A549 (cell line): ENCODE measurements around the gene CAV2.

ENCODE experiments used
- CEBPB ChIP-seq, 2 experiments: fragments of >200 bp in 1 of 2; sonication (Bioruptor Twin) in 1 of 2; formaldehyde crosslinking in 1 of 2; IDR thresholded peaks; 2 replicates each; pipeline ENCODE4 v1.6.1; 2012 to 2016
- ESRRA ChIP-seq: fragments of 150-350 bp; IDR thresholded peaks from 2 replicates; pipeline ENCODE4 v1.6.1; 2014; ENCODE audit warnings: mild to moderate bottlenecking, low read length, borderline replicate concordance
- FOSL2 ChIP-seq, 2 experiments: fragments of 450-650 bp in 1 of 2; fragments of >200 bp in 1 of 2; sonication (Bioruptor Twin) in 1 of 2; formaldehyde crosslinking; IDR thresholded peaks; 2 replicates each; pipeline versions ENCODE4 v1.5.0 to v1.6.1; 2016 to 2020; ENCODE audit warnings: mild to moderate bottlenecking in 1 of 2, moderate library complexity in 1 of 2
- POLR2A ChIP-seq: IDR thresholded peaks from 2 replicates; pipeline ENCODE4 v1.6.1; 2012; ENCODE audit warnings: mild to moderate bottlenecking, low read length
- POLR2AphosphoS2 ChIP-seq: conservative IDR thresholded peaks from 2 replicates; pipeline ENCODE4 v1.6.1; 2012; ENCODE audit warnings: low read length, improper control_type of control experiment, inconsistent platforms
- TP53 ChIP-seq: fragments of 250-450 bp; sonication (Bioruptor Pico); IDR thresholded peaks from 2 replicates; pipeline ENCODE4 v1.5.0; 2021; ENCODE audit warnings: mild to moderate bottlenecking, moderate library complexity
- TF ChIP-seq, protein P1 (sequence below): fragments of >200 bp; sonication (Bioruptor Twin); formaldehyde crosslinking; IDR thresholded peaks from 3 replicates; pipeline ENCODE4 v1.5.1; 2016
- TF ChIP-seq, protein P2 (sequence below): IDR thresholded peaks from 2 replicates; pipeline ENCODE4 v1.6.1; 2012
- TF ChIP-seq, protein P3 (sequence below): fragments of 200-600 bp; sonication (generic); IDR thresholded peaks from 2 replicates; pipeline ENCODE4 v1.6.1; 2016; ENCODE audit warnings: antibody characterized with exemption, mild to moderate bottlenecking, moderate library complexity

DNA sequence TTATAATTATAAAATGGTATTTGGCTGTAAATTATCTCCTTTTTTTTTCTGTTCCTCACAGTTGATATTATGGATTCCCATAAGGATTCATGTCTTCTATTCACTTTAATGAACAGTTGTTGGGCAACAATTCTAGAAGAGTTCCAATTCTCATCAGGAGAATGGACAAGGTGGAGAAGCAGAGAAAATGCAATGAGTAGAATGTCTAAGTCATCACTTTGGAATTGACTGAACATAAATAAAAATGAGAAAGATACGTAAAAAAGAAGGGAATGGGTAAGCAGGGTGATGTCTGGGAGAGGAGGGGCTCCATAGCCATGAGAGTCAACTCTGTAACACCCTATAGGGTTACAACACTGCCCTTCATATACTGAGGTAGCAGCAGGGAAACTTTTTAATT is 1.8 kb upstream of the CAV2 start:
- TF ChIP-seq TP53 (CRISPR knock-in tag) (no peak), FOSL2 (IDR thresholded peaks at IDR 0.05) (no peak), FOSL2 (CRISPR knock-in tag; IDR thresholded peaks at IDR 0.05) (no peak), POLR2AphosphoS2 (no peak), POLR2A (no peak), CEBPB (IDR thresholded peaks at IDR 0.05) (no peak), ESRRA (no peak)
- TF ChIP-seq, protein P1, sequence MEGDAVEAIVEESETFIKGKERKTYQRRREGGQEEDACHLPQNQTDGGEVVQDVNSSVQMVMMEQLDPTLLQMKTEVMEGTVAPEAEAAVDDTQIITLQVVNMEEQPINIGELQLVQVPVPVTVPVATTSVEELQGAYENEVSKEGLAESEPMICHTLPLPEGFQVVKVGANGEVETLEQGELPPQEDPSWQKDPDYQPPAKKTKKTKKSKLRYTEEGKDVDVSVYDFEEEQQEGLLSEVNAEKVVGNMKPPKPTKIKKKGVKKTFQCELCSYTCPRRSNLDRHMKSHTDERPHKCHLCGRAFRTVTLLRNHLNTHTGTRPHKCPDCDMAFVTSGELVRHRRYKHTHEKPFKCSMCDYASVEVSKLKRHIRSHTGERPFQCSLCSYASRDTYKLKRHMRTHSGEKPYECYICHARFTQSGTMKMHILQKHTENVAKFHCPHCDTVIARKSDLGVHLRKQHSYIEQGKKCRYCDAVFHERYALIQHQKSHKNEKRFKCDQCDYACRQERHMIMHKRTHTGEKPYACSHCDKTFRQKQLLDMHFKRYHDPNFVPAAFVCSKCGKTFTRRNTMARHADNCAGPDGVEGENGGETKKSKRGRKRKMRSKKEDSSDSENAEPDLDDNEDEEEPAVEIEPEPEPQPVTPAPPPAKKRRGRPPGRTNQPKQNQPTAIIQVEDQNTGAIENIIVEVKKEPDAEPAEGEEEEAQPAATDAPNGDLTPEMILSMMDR: no peak
- TF ChIP-seq, protein P2, sequence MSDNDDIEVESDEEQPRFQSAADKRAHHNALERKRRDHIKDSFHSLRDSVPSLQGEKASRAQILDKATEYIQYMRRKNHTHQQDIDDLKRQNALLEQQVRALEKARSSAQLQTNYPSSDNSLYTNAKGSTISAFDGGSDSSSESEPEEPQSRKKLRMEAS: no peak
- TF ChIP-seq, protein P3, sequence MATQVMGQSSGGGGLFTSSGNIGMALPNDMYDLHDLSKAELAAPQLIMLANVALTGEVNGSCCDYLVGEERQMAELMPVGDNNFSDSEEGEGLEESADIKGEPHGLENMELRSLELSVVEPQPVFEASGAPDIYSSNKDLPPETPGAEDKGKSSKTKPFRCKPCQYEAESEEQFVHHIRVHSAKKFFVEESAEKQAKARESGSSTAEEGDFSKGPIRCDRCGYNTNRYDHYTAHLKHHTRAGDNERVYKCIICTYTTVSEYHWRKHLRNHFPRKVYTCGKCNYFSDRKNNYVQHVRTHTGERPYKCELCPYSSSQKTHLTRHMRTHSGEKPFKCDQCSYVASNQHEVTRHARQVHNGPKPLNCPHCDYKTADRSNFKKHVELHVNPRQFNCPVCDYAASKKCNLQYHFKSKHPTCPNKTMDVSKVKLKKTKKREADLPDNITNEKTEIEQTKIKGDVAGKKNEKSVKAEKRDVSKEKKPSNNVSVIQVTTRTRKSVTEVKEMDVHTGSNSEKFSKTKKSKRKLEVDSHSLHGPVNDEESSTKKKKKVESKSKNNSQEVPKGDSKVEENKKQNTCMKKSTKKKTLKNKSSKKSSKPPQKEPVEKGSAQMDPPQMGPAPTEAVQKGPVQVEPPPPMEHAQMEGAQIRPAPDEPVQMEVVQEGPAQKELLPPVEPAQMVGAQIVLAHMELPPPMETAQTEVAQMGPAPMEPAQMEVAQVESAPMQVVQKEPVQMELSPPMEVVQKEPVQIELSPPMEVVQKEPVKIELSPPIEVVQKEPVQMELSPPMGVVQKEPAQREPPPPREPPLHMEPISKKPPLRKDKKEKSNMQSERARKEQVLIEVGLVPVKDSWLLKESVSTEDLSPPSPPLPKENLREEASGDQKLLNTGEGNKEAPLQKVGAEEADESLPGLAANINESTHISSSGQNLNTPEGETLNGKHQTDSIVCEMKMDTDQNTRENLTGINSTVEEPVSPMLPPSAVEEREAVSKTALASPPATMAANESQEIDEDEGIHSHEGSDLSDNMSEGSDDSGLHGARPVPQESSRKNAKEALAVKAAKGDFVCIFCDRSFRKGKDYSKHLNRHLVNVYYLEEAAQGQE: no peak
